Activated naive CD4-positive, alpha-beta T cell treated with anti-CD3 and anti-CD28 coated beads for 36 hours (primary cell): ENCODE measurements around the gene GPATCH4. TPM values are rescaled to one million over a fixed set of nuclear protein-coding genes. Genes with fewer than 3 reads are reported as not detected.
"Not testable (repeated sequence)": the region's sequence is repeated elsewhere in the genome, so short reads cannot be mapped to it uniquely, and the experiment has no call there.

ENCODE experiments used
- CTCF ChIA-PET: fragments of 350-600 bp; sonication (Branson Sonifier 250); formaldehyde crosslinking; loops from one replicate; lab custom pipeline; 2021; ENCODE audit warnings: antibody characterized with exemption; lab: Charles Lee
- DNase-seq: peaks from one replicate; pipeline ENCODE4 v3.0.0-alpha.2; 2020
- H3K27ac Mint-ChIP-seq: one replicate; pipeline ENCODE4 v1.8.0; 2021; ENCODE audit warnings: mild to moderate bottlenecking, mixed read lengths
- H3K27me3 Mint-ChIP-seq: one replicate; pipeline ENCODE4 v1.8.0; 2021; ENCODE audit warnings: low read depth, mixed read lengths
- H3K36me3 Mint-ChIP-seq: one replicate; pipeline ENCODE4 v1.8.0; 2021; ENCODE audit warnings: low read depth, mixed read lengths
- H3K4me1 Mint-ChIP-seq: one replicate; pipeline ENCODE4 v1.8.0; 2021; ENCODE audit warnings: low read depth, mixed read lengths
- H3K4me3 Mint-ChIP-seq: one replicate; pipeline ENCODE4 v1.8.0; 2021; ENCODE audit warnings: mild to moderate bottlenecking, moderate library complexity, mixed read lengths
- H3K9me3 Mint-ChIP-seq: one replicate; pipeline ENCODE4 v1.8.0; 2021; ENCODE audit warnings: mixed read lengths
- intact Hi-C: fragments of 100-400 bp; cut with micrococcal nuclease; formaldehyde crosslinking; loops from one replicate; pipeline ENCODE4 v1.15.1; 2023
- total RNA-seq, 2 experiments: library from RNA; stranded (reverse); gene quantifications; one replicate each; pipeline ENCODE4 v1.2.3, GENCODE V29; 2021

The GPATCH4 gene
- total RNA-seq, 2 experiments from 2014 or later, result 37.5 to 38.3 TPM

DNA sequence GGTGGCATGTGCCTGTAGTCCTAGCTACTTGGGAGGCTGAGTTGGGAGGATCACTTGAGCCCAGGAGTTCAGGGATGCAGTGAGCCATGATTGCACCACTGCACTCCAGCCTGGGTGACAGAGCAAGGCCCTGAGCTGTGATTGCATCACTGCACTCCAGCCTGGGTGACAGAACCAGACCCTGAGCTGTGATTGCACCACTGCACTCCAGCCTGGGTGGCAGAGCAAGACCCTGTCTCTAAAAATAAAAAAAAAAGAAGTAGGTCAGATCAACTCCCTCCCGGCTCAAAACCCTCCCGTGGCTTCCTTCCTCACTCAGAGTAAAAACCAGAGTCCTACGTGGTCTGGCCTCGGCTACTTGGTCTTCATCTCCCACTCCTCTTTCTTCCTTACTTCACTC lies 48.3 kb downstream of the GPATCH4 start:
- intact Hi-C loops, H3K9me3 Mint-ChIP-seq, H3K27me3 Mint-ChIP-seq, H3K36me3 Mint-ChIP-seq, H3K4me1 Mint-ChIP-seq, H3K4me3 Mint-ChIP-seq, DNase-seq, CTCF ChIA-PET, H3K27ac Mint-ChIP-seq: not testable (repeated sequence)

DNA sequence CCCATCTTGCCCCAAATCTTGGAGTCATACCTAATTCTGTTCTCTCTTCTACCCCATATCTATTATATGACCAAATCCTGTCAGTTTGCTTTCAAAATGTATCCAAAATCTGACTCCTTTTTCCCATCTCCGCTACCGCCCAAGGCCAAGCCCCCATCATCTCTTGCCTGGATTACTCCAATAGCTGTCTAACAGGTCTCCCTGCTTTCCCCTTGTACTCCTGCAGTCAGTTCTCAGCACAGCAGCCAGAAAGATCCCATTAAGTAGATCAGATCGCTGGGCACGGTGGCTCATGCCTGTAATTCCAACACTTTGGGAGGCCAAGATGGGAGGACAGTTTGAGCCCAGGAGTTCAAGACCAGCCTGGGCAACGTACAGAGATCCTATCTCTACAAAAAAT lies 48.8 kb downstream of the GPATCH4 start:
- no peaks in the 10 kb centered on the region for H3K27me3 Mint-ChIP-seq
- H3K9me3 Mint-ChIP-seq, result no peaks in the 10 kb centered on the region
- no peak overlapping the region for H3K4me3 Mint-ChIP-seq
- H3K27ac Mint-ChIP-seq, result no peak overlapping the region
- H3K4me1 Mint-ChIP-seq, result no peaks in the 10 kb centered on the region
- no peaks in the 10 kb centered on the region for H3K36me3 Mint-ChIP-seq
- CTCF ChIA-PET, result no interaction called here
- intact Hi-C loops, result no loop called here
- DNase-seq, result no peak

DNA sequence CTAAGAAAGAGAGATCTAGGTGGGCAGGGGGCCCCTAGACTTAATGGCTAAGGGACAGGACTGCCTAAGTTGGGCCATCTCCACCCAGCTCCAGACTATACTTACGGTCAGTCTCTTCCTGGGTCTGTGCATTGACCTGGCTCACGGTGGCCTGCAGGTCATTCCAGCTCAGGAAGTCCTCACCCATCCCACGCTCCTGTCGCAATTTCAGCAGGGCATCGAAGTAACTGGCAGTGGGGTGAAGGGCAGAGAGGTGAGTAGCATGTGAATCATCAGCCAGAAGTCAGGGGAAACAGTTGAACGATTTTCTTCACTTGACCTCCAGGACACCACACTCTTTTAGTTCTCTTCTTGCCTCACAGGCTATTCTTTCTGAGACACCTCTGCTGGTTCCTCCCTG lies 49.4 kb downstream of the GPATCH4 start:
- H3K4me3 Mint-ChIP-seq, result no peak overlapping the region
- H3K4me1 Mint-ChIP-seq, result no peaks in the 10 kb centered on the region
- H3K36me3 Mint-ChIP-seq, result no peaks in the 10 kb centered on the region
- no peak overlapping the region for H3K27ac Mint-ChIP-seq
- no peaks in the 10 kb centered on the region for H3K27me3 Mint-ChIP-seq
- intact Hi-C loops, result no loop called here
- CTCF ChIA-PET, result interaction anchor here (1.3 kb wide), 1 partner anchor 71 kb away, joined by 5 read pairs; no protein-coding TSS in a partner anchor
- no peaks in the 10 kb centered on the region for H3K9me3 Mint-ChIP-seq
- DNase-seq, result no peak

DNA sequence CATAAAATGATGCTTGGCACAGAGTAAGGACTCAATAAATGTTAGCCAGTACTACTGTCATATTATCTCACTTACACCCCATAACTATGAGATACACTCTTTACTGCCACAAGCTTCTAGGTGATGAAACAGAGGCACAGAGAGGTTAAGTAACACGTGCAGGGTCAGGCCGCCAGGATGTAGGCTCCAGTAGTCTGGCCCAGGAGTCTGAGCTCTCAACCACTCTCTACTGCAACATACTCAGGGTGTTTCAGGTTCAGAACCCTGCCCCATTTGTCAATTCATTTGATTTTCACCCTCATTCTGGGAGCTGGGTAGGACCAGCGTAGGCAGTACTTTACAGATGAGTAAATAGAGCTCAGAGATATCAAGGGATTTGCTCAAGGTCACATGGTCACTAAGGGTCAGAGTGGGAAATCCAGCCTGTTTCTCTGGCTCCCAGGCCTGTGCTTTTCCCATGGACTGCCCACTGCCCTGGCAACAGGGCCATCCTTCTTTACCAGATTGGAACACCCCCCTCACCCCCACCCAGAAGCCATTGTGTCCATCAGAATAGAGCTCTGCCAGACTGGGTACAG lies 50.1 kb downstream of the GPATCH4 start:
- Mint-ChIP-seq H3K4me3 (no peak overlapping the region), H3K9me3 (no peaks in the 10 kb centered on the region), H3K4me1 (no peaks in the 10 kb centered on the region), H3K27me3 (no peaks in the 10 kb centered on the region), H3K36me3 (no peaks in the 10 kb centered on the region), H3K27ac (no peak overlapping the region)
- CTCF ChIA-PET, result interaction anchor here (1.0 to 1.3 kb wide), 3 partner anchors 54 to 78 kb away, joined by 4 to 5 read pairs (median 5); no protein-coding TSS in a partner anchor
- intact Hi-C loops, result no loop called here
- DNase-seq, result no peak

DNA sequence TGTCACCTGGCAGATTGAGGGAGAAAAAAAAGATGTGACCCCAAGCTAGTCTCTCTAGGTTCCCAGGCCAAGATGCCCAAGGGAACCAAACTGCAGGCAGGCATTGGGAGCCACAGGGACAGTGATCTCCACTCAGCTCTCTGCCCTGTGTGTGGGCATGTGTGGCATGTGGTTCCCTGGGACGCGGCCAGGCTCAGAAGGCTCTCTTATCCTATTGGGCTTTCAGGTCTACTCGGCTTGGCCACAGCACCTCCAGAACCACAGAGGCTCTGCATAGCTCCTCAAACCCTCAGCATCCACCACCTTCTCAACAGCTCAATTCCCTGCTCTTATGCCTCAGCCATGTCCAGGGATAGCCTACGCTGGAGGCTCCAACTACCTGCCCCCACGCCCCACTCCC lies 50.9 kb downstream of the GPATCH4 start:
- H3K4me1 Mint-ChIP-seq, result no peaks in the 10 kb centered on the region
- no peaks in the 10 kb centered on the region for H3K9me3 Mint-ChIP-seq
- H3K36me3 Mint-ChIP-seq, result no peaks in the 10 kb centered on the region
- CTCF ChIA-PET, result interaction anchor here (1.0 to 1.3 kb wide), 2 partner anchors 69 to 79 kb away, joined by 4 to 5 read pairs; no protein-coding TSS in a partner anchor
- no peak for DNase-seq
- intact Hi-C loops, result no loop called here
- no peak overlapping the region for H3K27ac Mint-ChIP-seq
- H3K4me3 Mint-ChIP-seq, result no peak overlapping the region
- no peaks in the 10 kb centered on the region for H3K27me3 Mint-ChIP-seq

DNA sequence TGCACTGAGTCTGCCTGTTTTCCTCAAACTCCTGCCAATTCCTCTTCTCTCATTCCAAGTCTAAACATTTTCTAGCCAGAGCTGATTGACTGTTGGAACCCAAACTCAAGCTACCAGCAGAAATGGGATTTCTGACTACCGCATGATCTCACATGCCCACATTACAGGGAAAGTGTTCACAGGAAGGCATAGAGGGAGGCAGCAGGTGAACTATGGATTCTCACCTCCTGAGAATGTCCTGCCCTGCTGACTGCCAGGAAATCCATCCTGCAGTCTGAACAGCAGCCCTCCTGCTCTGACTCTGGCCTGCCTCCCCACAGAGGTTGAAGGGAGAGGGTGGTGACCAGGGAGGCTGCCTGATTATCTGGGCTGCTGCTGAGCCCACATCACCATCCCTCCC lies 51.4 kb downstream of the GPATCH4 start:
- intact Hi-C loops, result no loop called here
- Mint-ChIP-seq H3K4me3 (no peak overlapping the region), H3K36me3 (no peaks in the 10 kb centered on the region), H3K9me3 (no peaks in the 10 kb centered on the region), H3K27ac (no peak overlapping the region), H3K4me1 (no peaks in the 10 kb centered on the region), H3K27me3 (no peaks in the 10 kb centered on the region)
- DNase-seq, result no peak
- CTCF ChIA-PET, result interaction anchor here (1.0 kb wide), 1 partner anchor 79 kb away, joined by 4 read pairs; no protein-coding TSS in a partner anchor

DNA sequence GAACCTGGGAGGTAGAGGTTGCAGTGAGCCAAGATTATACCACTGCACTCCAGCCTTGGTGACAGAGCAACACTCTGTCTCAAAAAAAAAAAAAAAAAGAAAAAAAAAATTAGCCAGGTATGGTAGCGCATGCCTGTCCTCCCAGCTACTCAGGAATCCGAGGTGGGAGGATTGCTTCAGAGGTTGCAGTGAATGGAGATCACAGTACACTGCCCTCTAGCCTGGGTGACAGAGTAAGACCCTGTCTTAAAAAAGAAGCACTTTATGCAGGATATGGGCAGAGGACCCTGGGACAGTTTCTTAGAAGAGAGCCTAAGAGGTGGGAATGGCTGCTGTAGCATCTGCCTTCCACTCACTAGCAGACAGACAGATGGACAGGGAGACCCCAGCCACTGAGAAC lies 51.9 kb downstream of the GPATCH4 start:
- CTCF ChIA-PET, result no interaction called here
- Mint-ChIP-seq H3K4me1 (no peaks in the 10 kb centered on the region), H3K27ac (no peak overlapping the region), H3K4me3 (no peak overlapping the region), H3K36me3 (no peaks in the 10 kb centered on the region), H3K27me3 (no peaks in the 10 kb centered on the region), H3K9me3 (no peaks in the 10 kb centered on the region)
- DNase-seq, result no peak
- intact Hi-C loops, result no loop called here

DNA sequence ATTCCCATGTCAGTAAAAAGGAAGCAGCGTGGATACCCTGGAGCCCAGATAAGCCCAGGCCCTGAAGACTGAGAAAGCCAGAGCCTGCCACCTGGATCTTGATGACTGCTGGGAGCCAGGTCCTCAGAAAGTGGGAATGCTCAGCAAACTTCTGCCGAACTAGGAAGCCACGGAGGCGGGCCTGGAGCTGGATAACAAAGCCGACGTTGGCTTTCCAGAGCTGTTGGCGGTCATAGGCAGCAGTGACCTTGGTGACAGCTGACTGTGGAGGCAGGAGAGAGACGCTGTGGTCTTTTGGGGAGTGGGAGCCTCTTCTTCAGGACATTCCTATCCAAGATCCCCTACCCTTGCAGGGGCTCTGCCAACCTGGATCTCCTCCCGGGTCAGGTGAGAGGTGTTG lies 53.3 kb downstream of the GPATCH4 start:
- no peak overlapping the region for H3K27ac Mint-ChIP-seq

DNA sequence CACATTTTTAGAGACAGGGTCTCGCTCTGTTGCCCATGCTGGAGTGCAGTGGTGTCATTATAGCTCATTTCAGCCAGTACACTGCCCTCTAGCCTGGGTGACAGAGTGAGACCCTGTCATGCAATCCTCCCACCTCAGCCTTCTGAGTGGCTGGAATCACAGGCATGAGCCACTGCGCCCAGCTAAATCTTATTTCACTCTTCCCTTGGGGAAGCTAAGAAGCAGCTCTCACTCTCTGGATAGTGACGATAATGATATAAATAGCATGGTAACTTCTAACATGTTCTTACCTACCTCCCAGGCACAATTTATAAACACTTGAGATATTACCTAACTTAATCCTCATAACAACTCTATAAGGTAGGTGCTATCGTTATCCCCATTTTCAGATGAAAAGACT lies 53.8 kb downstream of the GPATCH4 start:
- intact Hi-C loops, result no loop called here
- H3K36me3 Mint-ChIP-seq, result no peaks in the 10 kb centered on the region
- CTCF ChIA-PET, result no interaction called here
- no peaks in the 10 kb centered on the region for H3K9me3 Mint-ChIP-seq
- no peak overlapping the region for H3K27ac Mint-ChIP-seq
- DNase-seq, result no peak
- H3K4me1 Mint-ChIP-seq, result no peaks in the 10 kb centered on the region
- no peak overlapping the region for H3K4me3 Mint-ChIP-seq
- H3K27me3 Mint-ChIP-seq, result no peaks in the 10 kb centered on the region

More for the DNA sequence above, 53.3 kb downstream of the GPATCH4 start:
- Mint-ChIP-seq H3K27me3 (no peaks in the 10 kb centered on the region), H3K4me1 (no peaks in the 10 kb centered on the region), H3K4me3 (no peak overlapping the region), H3K36me3 (no peaks in the 10 kb centered on the region), H3K9me3 (no peaks in the 10 kb centered on the region)
- no peak for DNase-seq
- CTCF ChIA-PET, result no interaction called here
- intact Hi-C loops, result no loop called here

DNA sequence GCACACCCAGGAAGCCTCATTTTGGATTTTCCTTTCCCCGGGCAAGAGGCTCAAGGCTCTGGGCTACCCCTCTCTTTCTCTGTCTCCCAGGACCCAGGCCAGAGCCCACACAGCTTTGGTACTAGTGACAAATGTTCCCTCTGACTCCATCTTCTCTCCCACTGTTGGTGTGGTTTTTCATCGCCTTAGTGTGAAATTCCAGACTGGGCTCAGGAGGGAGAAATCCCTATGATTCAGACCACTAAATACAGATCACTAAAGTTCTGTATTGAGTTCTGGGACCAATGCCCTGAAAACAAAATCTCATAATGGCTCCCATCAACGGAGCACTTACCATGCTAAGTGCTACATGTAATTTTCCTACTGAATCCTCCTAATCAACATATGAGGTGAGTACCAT lies 55.0 kb downstream of the GPATCH4 start:
- CTCF ChIA-PET, result no interaction called here
- H3K4me3 Mint-ChIP-seq, result no peak overlapping the region

DNA sequence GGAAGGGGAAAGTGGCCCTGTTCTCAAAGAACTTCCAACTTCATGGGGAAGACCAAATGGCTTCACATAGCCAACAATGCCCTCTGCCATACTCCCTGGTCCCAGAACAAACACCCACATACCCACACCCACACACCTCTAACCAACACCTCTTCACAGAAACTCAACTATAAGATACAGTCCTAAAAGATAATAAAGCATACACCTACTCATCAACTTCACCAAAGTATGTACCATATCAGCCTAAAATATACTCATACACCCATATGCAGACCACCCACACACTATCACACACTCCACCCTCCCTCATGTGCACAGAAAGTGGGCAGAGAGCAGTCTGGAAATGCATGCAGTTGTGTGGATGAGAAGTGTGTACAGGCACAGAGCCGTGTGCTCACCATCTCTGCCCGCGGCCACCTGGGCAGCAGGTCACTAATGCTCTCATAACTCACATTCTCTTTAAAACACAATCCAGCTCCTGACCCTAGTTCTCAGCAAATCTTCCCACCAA lies 56.6 kb downstream of the GPATCH4 start:
- Mint-ChIP-seq H3K4me1 (no peaks in the 10 kb centered on the region), H3K4me3 (no peak overlapping the region), H3K27me3 (no peaks in the 10 kb centered on the region), H3K9me3 (no peaks in the 10 kb centered on the region), H3K36me3 (no peaks in the 10 kb centered on the region), H3K27ac (no peak overlapping the region)
- intact Hi-C loops, result no loop called here
- CTCF ChIA-PET, result interaction anchor here (1.0 kb wide), 1 partner anchor 37 kb away, joined by 3 read pairs; no protein-coding TSS in a partner anchor
- DNase-seq, result no peak

More for the DNA sequence above, 55.0 kb downstream of the GPATCH4 start:
- no peaks in the 10 kb centered on the region for H3K36me3 Mint-ChIP-seq
- no peaks in the 10 kb centered on the region for H3K4me1 Mint-ChIP-seq
- DNase-seq, result no peak
- intact Hi-C loops, result no loop called here
- H3K9me3 Mint-ChIP-seq, result no peaks in the 10 kb centered on the region
- H3K27me3 Mint-ChIP-seq, result no peaks in the 10 kb centered on the region
- H3K27ac Mint-ChIP-seq, result no peak overlapping the region
